OCI-LY1 (cell line): ENCODE measurements around the gene PZP.

Source experiments
- H2AFZ ChIP-seq: fragments of 200-600 bp; sonication (generic), shearing (Covaris generic); 2 replicates; pipeline ENCODE4 v1.6.0; 2014; ENCODE audit warnings: antibody characterized with exemption, mild to moderate bottlenecking, low read length
- H3F3A ChIP-seq: fragments of 200-600 bp; sonication (generic), shearing (Covaris generic); 2 replicates; pipeline ENCODE4 v1.6.0; 2014; ENCODE audit warnings: mild to moderate bottlenecking, antibody characterized with exemption, low read length, moderate library complexity; ENCODE audit not compliant: insufficient read depth
- H3K27ac ChIP-seq: fragments of 200-600 bp; sonication (generic); 2 replicates; pipeline ENCODE4 v1.5.1; 2014; ENCODE audit warnings: low read length, mixed run types, mild to moderate bottlenecking, low read depth; ENCODE audit not compliant: poor library complexity, severe bottlenecking
- H3K27me3 ChIP-seq: fragments of 200-600 bp; sonication (generic); 2 replicates; pipeline ENCODE4 v1.6.0; 2014; ENCODE audit warnings: antibody characterized with exemption, mild to moderate bottlenecking, low read length, moderate library complexity; ENCODE audit not compliant: insufficient read depth
- H3K36me3 ChIP-seq: fragments of 200-600 bp; sonication (generic); 2 replicates; pipeline ENCODE4 v1.6.1; 2014; ENCODE audit warnings: mild to moderate bottlenecking, antibody characterized with exemption, low read length, moderate library complexity, mixed read lengths; ENCODE audit not compliant: insufficient read depth
- H3K4me1 ChIP-seq: fragments of 200-600 bp; sonication (generic); 2 replicates; pipeline ENCODE4 v1.5.1; 2014; ENCODE audit warnings: mild to moderate bottlenecking, low read length, moderate library complexity; ENCODE audit not compliant: insufficient read depth, severe bottlenecking
- H3K4me2 ChIP-seq: fragments of 200-600 bp; sonication (generic), shearing (Covaris generic); 2 replicates; pipeline ENCODE4 v1.6.1; 2014; ENCODE audit warnings: low read length
- H3K4me3 ChIP-seq: fragments of 200-600 bp; sonication (generic); 2 replicates; pipeline ENCODE4 v1.5.1; 2014; ENCODE audit warnings: low read length, low read depth, mild to moderate bottlenecking, mixed read lengths; ENCODE audit not compliant: poor library complexity, severe bottlenecking
- H3K79me2 ChIP-seq: fragments of 200-600 bp; shearing (Covaris generic); 2 replicates; pipeline ENCODE4 v1.6.1; 2016; ENCODE audit warnings: mixed run types, low read length, mixed read lengths; ENCODE audit not compliant: insufficient read depth
- H3K9ac ChIP-seq: fragments of 200-600 bp; sonication (generic), shearing (Covaris generic); 2 replicates; pipeline ENCODE4 v1.6.1; 2014; ENCODE audit warnings: mild to moderate bottlenecking, low read length, mixed read lengths
- H3K9me2 ChIP-seq: fragments of 200-600 bp; sonication (generic), shearing (Covaris generic); 2 replicates; pipeline ENCODE4 v1.6.1; 2014; ENCODE audit warnings: low read depth, mild to moderate bottlenecking, low read length, mixed read lengths
- H3K9me3 ChIP-seq: fragments of 200-600 bp; shearing (Covaris generic); 2 replicates; pipeline ENCODE4 v1.6.1; 2014; ENCODE audit warnings: low read length, mixed read lengths
- H4K20me1 ChIP-seq: fragments of 200-600 bp; sonication (generic), shearing (Covaris generic); 2 replicates; pipeline ENCODE4 v1.6.0; 2016; ENCODE audit warnings: mild to moderate bottlenecking, low read length; ENCODE audit not compliant: insufficient read depth
- CTCF ChIP-seq: fragments of 200-600 bp; sonication (generic), shearing (Covaris generic); IDR thresholded peaks from 2 replicates; pipeline ENCODE4 v1.5.1; 2017; ENCODE audit warnings: mild to moderate bottlenecking, antibody characterized with exemption, low read length, moderate library complexity, mixed read lengths
- EZH2 ChIP-seq: fragments of 200-600 bp; sonication (generic), shearing (Covaris generic); IDR thresholded peaks from 2 replicates; pipeline ENCODE4 v1.8.0; 2017; ENCODE audit warnings: borderline replicate concordance, mixed run types, mild to moderate bottlenecking, antibody characterized with exemption, low read length, moderate library complexity, mixed read lengths

Gene PZP

DNA sequence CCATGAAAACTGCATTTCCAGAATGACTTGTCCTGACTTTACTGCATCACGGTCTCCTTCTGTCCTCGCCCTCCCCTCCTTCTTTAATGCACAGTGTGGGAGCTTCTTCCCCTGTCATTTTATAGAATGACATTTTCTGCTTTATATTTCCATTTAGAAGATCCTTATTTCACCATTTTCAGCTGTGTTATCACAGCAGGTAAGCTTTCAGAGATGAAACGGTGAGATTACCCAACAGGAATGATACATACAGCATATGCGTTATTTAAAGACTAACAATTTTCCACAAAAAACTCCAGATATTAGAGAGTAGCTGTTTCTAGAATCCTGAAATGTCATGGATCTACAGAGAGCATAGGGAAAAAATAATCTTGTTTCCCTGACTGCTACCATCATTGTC is 27.3 kb upstream of the PZP start:
- no peak overlapping the region for H3K4me3 ChIP-seq
- TF ChIP-seq EZH2 (no peak), CTCF (no peak)
- H3K27ac ChIP-seq, result no peak overlapping the region
- no peaks in the 10 kb centered on the region for H3K36me3 ChIP-seq
- H3K4me2 ChIP-seq, result no peak overlapping the region
- no peaks in the 10 kb centered on the region for H3K79me2 ChIP-seq
- no peaks in the 10 kb centered on the region for H4K20me1 ChIP-seq
- no peaks in the 10 kb centered on the region for H3K4me1 ChIP-seq
- H3K9me2 ChIP-seq, result no peaks in the 10 kb centered on the region
- H3F3A ChIP-seq, result no peaks in the 10 kb centered on the region
- H3K27me3 ChIP-seq, result no peaks in the 10 kb centered on the region
- H2AFZ ChIP-seq, result no peak overlapping the region
- H3K9me3 ChIP-seq, result no peaks in the 10 kb centered on the region
- no peak overlapping the region for H3K9ac ChIP-seq

DNA sequence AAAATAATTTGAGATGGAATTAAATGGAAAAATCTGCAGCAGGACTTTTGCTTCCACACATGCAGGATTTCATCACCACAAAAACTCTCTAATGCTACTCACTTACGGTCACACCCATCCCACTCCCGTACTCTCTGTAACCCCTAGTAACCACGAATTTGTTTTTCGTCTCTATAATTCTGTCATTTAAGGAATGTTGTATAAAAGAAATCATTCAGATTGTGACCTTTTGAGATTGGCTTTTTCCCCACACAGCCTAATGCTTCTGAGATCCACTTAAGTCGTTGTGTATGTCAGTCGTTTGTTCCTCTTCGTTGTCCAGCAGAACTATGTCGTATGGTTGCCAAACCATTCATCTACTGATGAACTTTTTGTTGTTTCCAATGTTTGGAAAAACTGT is 19.8 kb upstream of the PZP start:
- no peak for TF ChIP-seq CTCF
- no peak for TF ChIP-seq EZH2
- no peak overlapping the region for H3K9ac ChIP-seq
- H3K36me3 ChIP-seq, result no peaks in the 10 kb centered on the region
- H3K4me1 ChIP-seq, result no peaks in the 10 kb centered on the region
- H3K27me3 ChIP-seq, result no peaks in the 10 kb centered on the region
- H3K79me2 ChIP-seq, result no peaks in the 10 kb centered on the region
- no peak overlapping the region for H3K27ac ChIP-seq
- H3K4me2 ChIP-seq, result no peak overlapping the region
- H2AFZ ChIP-seq, result no peak overlapping the region
- H3K4me3 ChIP-seq, result no peak overlapping the region
- no peaks in the 10 kb centered on the region for H3F3A ChIP-seq
- H3K9me2 ChIP-seq, result no peaks in the 10 kb centered on the region
- H4K20me1 ChIP-seq, result no peaks in the 10 kb centered on the region
- H3K9me3 ChIP-seq, result no peaks in the 10 kb centered on the region

DNA sequence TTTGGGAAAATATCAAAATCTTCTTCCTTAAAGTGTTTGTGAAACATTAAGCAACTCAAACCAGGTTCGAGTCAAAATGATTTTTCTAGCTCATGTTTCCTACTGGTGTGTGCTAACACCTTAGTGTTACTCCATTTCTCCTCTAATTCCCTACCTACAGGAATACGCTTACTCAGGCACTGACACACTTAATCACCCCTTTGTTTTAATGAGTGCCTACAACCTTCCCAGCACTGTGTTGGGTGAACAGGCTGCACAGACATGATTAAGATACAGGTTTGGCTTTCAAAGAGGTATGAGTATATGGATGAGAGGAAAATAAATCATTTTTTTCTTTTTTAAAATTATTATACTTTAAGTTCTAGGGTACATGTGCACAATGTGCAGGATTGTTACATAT is 15.6 kb upstream of the PZP start:
- Histone ChIP-seq H3K9ac (no peak overlapping the region), H2AFZ (no peak overlapping the region), H3K79me2 (no peaks in the 10 kb centered on the region), H3K4me1 (no peaks in the 10 kb centered on the region), H3K4me2 (no peak overlapping the region), H3K4me3 (no peak overlapping the region), H3F3A (no peaks in the 10 kb centered on the region), H3K9me2 (no peaks in the 10 kb centered on the region), H4K20me1 (no peaks in the 10 kb centered on the region), H3K27me3 (no peaks in the 10 kb centered on the region), H3K36me3 (no peaks in the 10 kb centered on the region), H3K9me3 (no peaks in the 10 kb centered on the region), H3K27ac (no peak overlapping the region)
- TF ChIP-seq EZH2 (no peak), CTCF (no peak)
